Measurements from ENCODE around the gene IL17REL. TPM values are rescaled to one million over a fixed set of nuclear protein-coding genes. Genes with fewer than 3 reads are reported as not detected.

Gene IL17REL
- total RNA-seq, 1 donor from 2014 or later: not detected

DNA sequence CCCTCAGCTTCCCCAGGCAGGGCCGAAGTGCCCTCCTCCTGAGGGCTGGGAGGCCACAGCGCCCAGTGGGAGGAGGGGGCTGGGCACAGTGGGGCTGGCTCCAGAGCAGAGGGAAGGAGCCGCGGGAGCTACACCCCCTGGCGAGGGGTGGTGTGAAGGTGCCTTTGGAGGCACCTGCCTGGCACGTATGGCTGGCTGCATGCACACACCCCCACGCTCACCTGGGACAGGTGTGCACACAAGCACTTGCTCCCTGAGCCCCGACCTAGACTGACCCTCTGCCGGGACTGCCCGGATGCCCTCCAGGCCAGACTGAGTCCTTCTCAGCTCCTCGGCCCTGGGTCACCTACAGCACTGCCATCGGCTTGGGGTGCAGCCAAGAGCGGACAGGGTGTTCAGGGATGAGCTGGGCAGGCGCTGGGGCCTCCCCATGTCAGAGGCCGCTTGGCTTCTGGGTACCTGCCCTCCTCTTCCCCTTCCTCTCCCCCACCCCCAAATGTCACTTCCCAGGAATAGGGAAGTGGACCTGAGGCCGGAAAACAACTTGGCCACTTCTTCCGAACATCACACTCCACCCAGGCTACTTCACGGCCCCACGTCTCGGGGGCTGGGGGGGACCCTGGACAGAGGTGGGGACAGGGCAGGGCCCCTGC lies 59.4 kb downstream of the IL17REL start:
- intact Hi-C loops (cut with DNase I): no loop called here
- ATAC-seq (peak; percentile 4), DNase-seq (peak; percentile 87)
- Histone ChIP-seq H3K27ac (peak overlapping the region; percentile 81), H3K36me3 (no peaks in the 10 kb centered on the region), H3K9me3 (no peaks in the 10 kb centered on the region), H3K4me1 (peaks cover 61% of the 10 kb centered on the region), H3K4me3 (no peak overlapping the region), H3K27me3 (no peaks in the 10 kb centered on the region)
- TF ChIP-seq, protein P1, sequence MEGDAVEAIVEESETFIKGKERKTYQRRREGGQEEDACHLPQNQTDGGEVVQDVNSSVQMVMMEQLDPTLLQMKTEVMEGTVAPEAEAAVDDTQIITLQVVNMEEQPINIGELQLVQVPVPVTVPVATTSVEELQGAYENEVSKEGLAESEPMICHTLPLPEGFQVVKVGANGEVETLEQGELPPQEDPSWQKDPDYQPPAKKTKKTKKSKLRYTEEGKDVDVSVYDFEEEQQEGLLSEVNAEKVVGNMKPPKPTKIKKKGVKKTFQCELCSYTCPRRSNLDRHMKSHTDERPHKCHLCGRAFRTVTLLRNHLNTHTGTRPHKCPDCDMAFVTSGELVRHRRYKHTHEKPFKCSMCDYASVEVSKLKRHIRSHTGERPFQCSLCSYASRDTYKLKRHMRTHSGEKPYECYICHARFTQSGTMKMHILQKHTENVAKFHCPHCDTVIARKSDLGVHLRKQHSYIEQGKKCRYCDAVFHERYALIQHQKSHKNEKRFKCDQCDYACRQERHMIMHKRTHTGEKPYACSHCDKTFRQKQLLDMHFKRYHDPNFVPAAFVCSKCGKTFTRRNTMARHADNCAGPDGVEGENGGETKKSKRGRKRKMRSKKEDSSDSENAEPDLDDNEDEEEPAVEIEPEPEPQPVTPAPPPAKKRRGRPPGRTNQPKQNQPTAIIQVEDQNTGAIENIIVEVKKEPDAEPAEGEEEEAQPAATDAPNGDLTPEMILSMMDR (IDR thresholded peaks at IDR 0.05): no peak

DNA sequence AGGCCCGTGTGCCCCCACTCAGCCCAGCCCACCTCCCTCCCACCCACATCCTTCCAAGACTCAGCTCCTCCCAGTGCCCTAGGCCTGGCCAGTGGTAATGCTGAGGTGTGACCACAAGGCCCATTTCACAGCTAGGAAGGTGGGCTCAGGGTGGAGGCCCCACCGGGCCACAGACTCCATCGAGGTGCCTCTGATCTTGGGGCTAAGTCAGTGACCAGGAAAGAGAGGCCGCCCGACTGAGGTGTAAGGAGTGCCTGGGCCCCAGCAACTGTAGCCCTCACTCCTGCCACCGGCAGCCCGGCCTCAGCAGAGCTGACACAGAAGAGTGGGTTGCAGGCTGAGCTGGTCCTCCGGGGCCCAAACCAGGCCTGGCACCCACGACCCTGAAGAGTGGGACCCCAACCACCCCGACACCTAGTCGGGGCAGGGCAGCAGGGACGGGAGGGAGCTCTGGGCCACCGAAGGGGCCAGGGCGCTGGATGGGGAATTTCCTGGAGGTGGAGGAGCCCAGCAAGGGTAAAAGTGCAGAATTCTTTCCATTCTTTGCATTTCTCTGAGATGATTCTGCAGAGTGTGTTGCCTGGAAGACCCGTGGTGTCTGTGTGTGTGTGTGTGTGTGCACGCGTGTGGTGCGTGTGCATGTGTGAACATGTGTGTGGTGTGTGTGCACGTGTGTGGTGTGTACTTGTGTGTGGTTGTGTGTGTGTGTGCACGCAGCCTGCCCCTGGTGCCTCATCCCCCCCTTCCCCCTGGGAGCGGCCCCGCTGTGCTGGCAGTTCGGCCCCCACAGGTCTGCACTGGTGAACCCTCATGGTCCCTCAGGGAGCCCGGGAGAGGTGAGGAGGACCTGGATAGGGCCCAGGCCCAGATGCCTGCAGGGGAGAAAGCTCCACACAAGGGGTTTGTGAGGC lies 60.3 kb downstream of the IL17REL start:
- no peak for ATAC-seq
- no peak for DNase-seq

DNA sequence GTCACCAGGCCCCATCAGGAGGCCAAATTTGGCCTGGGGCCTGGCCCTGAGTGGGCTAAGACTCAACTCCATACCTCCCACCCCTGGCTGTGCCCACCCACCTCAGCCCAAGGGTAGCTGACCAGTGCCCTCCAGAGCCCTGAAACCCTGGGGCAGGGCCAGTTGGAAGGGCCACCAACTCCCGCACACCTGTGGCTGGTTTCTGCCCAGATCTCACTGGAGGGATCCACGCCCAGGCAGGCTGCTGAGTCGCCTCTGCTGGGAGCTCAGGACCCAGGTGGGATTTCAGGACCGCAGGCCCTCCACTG lies 60.9 kb downstream of the IL17REL start:
- H3K4me3 ChIP-seq: no peak overlapping the region
- H3K36me3 ChIP-seq: no peaks in the 10 kb centered on the region
- ATAC-seq (no peak), DNase-seq (no peak)
- H3K27me3 ChIP-seq: no peaks in the 10 kb centered on the region
- peaks cover 57% of the 10 kb centered on the region for H3K4me1 ChIP-seq
- H3K27ac ChIP-seq: peak overlapping the region; percentile 81
- intact Hi-C loops (cut with DNase I): no loop called here
- no peaks in the 10 kb centered on the region for H3K9me3 ChIP-seq
- TF ChIP-seq, protein P1 (IDR thresholded peaks at IDR 0.05): no peak

More for the DNA sequence above, 60.3 kb downstream of the IL17REL start:
- Histone ChIP-seq H3K9me3 (no peaks in the 10 kb centered on the region), H3K4me1 (peaks cover 61% of the 10 kb centered on the region), H3K27me3 (no peaks in the 10 kb centered on the region), H3K4me3 (no peak overlapping the region), H3K27ac (peak overlapping the region; percentile 81), H3K36me3 (no peaks in the 10 kb centered on the region)
- TF ChIP-seq, protein P1 (IDR thresholded peaks at IDR 0.05): no peak
- intact Hi-C loops (cut with DNase I): no loop called here

DNA sequence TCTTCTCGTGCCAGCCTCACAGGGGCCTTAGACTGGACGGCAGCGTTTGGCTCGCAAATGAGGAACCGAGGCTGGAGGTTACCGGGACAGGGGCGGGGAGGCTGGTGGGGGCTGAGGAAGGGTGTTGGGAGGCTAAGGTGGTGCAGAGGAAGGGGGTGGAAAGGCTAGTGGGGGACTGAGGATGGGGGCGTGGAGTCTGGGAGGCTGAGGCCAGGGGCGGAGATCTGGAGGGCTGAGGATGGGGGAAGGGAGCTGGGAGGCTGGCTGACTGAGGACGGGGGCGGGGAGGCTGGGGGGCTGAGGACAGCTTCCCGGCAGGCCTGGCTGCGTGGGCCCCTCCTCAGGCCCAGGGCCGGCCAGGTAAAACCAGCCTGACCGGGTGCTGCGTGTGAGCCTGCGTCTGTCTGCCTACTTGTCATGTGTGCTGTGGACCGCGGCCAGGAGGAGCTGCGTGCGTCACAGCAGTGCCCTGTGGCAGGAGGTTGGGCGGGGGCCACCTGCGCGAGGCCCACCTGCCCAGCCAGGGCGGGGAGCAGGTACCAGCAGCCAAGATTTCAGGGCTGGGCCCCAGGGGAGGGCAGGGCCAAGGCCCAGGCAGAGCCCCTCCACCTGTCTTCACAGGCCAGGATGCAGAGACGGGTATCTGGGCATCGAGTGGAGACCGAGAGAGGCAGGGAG lies 61.4 kb downstream of the IL17REL start:
- intact Hi-C loops (cut with DNase I): no loop called here
- peak; percentile 98 for DNase-seq
- ATAC-seq: peak; percentile 60
- no peaks in the 10 kb centered on the region for H3K27me3 ChIP-seq
- peaks cover 53% of the 10 kb centered on the region for H3K4me1 ChIP-seq
- no peak overlapping the region for H3K4me3 ChIP-seq
- no peaks in the 10 kb centered on the region for H3K9me3 ChIP-seq
- H3K36me3 ChIP-seq: no peaks in the 10 kb centered on the region
- peak overlapping the region; percentile 88 for H3K27ac ChIP-seq
- TF ChIP-seq, protein P1 (IDR thresholded peaks at IDR 0.05): no peak

DNA sequence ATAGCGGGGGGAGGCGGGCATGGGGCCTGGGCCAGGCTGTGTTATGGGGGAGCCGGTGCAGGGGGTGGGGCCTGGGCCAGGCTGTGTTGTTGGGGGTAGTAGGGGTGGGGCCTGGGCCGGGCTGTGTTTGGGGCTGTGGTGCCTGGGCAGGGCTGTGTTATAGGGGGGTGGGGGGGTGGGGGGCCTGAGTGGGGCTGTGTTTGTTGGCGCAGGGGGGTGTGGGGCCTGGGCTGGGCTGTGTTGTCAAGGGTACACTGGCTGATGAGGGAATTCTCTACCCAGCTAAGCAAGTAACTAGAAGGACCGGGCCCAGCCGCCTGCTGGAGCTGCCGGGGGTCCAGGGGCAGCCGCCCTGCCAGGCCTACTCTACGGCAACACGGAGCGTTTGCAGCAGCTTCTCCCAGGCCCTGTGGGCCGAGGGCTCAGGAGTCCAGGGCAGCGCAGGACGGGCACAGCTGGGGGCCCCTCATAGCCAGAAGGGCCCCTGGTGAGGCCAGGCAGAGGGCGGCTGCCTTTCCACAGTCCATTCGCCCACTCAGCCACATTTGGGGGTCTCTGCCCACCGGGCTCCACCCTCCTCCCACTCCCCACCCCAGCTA lies 62.1 kb downstream of the IL17REL start:
- Histone ChIP-seq H3K36me3 (no peaks in the 10 kb centered on the region), H3K4me3 (no peak overlapping the region), H3K27me3 (no peaks in the 10 kb centered on the region), H3K9me3 (no peaks in the 10 kb centered on the region), H3K27ac (peak overlapping the region; percentile 90), H3K4me1 (peaks cover 53% of the 10 kb centered on the region)
- DNase-seq (no peak), ATAC-seq (no peak)
- TF ChIP-seq, protein P1 (IDR thresholded peaks at IDR 0.05): no peak
- intact Hi-C loops (cut with DNase I): no loop called here
